Measurements from ENCODE around the gene LINGO1.

LINGO1 gene

DNA sequence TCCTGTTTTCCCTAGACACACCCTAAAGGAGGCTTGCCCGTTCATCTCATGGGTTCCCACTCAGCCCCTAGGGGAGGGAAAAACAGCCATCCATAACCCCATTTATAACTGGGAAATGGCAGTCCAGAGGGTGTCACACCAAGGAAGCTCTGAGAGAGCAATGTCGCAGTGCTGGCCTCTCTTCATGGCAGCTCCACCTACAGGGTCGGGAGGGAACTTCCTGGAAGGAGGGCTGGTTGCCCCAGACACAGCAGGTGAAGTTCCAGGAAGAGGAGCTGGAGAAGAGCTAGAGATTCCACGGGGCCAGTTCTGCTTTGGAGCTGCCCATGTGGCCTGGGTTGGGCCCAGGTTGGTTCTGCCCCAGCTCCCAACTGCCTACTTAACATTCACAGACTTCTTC is 22.3 kb upstream of the LINGO1 start:
- no peak for DNase-seq

DNA sequence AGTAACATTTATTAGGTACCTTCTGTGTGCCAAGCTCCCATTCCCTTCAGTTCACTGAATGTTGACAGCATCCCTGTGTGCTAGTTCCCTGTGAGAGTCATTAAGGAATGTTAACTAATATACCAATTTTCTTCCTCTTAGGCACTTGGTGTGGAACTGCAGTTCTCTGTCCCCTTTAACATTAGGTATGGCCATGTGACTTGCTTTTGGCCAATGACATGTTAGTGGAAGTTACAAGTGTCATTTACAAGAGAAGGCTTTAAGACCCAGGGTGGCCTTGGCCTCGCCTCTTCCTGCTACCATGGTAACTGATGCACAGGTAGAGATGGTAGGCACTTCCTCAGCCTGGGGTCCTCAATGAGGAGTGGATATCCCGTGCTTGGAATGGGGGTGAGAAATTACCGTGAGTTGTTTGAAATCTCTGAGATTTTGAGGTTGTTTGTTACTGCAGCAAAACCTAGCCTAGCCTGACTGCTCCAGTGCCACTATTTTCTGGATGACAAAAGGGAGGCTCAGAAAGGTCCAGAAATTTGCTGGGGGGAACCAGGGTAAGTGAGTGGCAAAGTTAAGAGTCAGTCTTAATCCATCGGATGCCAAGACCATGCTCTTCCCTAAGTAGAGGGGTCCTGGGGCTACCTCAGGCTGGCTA is 21.2 kb upstream of the LINGO1 start:
- no peak for DNase-seq

- DNase-seq, result no peak
Observed at GRCh38 chr15:77650265-77650664, 17.6 kb upstream of the LINGO1 start.

- DNase-seq, result no peak
Observed at GRCh38 chr15:77649610-77650009, 16.9 kb upstream of the LINGO1 start.

DNA sequence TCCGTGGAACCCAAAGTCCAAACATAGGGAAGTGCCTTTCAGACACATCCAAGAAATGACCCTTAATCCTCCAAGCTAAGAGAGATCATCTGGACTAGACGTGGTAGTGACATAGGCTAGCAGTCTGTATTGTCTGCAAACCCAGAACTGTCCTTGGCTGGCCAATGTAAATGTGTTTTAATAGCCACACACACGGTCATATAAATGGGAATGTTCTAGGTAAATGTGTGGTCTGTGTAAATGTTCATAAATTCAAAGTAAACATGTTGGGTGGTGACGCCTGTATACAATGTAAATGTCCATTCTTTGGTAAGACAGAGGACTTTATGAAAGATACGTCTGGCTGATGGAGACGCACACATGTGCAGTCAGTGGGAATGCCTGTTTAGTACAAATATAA is 16.3 kb upstream of the LINGO1 start:
- DNase-seq, result no peak

- DNase-seq, result no peak
Observed at GRCh38 chr15:77647961-77648360, 15.2 kb upstream of the LINGO1 start.

- DNase-seq, result no peak
Observed at GRCh38 chr15:77646104-77646694, 13.5 kb upstream of the LINGO1 start.

DNA sequence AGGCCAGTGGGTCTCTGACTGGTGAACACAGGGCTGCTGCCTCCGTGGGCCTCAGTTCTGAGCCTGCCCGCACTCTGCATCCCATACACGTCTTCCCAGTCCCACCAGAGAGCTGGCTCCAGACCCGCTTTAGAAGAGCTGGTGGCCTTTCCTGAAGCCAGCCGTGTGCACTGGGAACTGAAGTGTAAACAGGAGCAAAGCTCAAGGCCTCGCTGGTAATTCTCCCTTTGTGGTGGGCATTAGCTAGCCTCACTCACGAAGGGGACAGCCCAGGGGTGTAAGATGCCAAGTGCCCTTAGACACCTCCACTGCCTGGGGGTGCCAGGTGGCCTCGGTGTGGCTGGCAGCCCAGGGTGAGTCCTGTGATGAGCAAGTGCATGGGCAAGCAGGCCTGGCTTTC is 12.9 kb upstream of the LINGO1 start:
- DNase-seq, result no peak

DNA sequence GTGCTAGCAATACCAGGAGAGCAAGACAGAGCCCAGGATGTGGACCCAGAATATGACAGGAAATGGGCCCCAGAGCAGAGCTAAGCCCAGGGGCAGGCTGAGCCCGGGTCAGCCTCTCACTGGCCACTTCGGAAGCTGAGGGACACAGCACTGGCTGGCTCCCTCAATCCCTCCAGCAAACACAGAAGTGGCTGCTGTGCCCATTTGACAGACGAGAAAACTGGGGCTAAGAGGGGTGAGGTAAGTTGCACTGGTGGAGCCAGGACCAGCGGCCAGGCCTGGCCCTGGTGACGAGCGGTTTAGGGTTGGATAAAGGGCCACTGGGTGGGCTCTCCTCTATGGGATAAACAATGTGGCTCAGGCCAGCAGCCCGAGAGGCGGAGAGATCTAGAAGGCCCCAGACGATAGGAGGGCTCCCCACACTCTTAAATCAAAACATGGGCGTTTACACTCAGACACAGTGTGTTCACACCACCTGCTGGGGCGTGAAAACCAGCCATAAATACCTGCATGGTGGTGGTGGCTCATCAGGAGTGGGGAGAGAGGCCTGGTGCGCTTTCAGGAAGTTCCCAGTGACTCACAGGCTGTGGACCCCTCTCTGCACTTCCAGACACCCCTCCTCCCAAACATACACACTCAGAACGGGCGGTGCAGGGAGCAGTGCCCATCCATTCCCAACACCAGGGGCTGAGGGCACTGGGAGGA is 12.0 kb upstream of the LINGO1 start:
- DNase-seq, result no peak

GRCh38 chr15:77643764-77644163 is 11.1 kb upstream of the LINGO1 start:
- DNase-seq, result no peak

GRCh38 chr15:77642793-77643430 is 10.2 kb upstream of the LINGO1 start:
- DNase-seq, result no peak

DNA sequence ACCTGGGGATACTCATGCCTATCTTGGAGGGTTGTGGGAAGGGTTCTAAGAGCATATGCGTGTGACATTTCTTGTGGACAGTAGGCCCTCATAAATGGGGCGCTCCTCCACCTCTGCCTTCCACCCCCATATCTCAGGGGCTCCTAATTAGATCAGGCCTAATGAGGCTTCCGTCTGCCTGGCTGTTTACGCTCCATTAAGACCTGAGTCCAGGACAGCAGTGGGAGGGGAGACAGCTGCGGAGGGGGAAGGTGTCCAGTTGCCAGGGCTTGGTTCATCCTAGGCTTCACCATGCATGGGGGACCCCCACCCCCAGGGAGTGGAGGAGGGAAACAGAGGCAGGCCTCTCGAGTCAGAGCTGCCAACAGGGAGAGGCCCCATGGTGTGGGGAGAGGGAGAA is 9.3 kb upstream of the LINGO1 start:
- no peak for DNase-seq

DNA sequence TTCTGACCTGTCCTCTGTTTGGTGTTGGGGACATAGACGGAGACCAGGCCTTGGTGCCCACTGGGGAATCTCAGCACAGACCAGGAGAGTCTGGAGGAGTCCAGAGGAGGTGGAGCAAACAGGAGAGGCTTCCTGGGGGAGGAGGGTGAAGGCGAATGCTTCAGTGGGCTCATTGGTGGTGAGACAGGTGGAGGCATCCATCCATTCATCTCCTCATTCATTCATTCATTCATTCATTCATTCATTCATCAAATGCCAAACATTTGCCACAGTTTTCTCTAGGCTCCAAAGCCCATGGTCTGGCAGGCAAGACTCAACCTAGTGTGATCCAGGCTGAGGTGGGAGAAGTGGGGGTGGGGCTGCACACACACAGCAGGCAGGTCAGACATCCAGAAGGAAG is 7.9 kb upstream of the LINGO1 start:
- no peak for DNase-seq

GRCh38 chr15:77639431-77639830 is 6.7 kb upstream of the LINGO1 start:
- no peak for DNase-seq

DNA sequence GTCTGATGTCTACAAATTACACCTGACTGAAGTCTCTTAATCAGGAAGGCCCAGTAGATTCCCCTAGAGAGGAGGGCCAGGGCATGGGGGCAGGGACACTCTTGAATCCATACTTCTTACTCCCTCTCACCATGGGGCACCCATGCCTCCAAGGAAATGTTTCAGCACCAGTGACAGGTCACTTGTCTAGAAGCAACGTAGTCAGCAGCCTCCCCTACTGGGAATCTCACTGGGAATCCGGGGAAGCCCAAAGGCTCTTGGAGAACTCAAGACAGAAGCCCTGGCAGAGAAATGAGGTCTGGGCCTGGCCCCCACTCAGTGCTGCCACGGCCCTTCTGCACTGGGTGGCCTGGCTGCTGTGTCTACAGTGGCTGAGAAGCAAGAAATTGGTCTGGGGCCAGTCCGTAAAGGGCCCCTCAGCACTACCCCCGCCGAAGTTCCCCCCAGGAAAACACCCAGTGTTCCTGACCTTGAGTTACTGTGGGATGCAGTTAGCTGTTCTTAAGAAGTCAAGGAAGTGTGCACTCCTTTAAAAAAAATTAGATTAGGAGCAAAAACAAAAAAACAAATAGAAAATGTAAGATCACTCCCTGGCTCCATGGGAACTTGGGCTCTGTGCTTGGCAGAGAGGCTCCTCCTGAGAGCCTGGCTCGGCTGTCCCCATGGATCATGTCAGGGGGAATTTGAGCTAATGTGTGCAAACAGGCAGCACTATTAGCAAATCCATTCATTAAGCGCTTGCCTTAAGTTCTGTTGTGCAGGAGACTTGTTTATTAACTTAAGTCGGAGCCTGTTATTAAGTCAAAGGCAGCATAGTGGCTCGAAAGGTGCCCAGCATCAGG is 5.4 kb upstream of the LINGO1 start:
- DNase-seq, result no peak

- DNase-seq, result no peak
Observed at GRCh38 chr15:77636209-77636608, 3.5 kb upstream of the LINGO1 start.

GRCh38 chr15:77634266-77634962 is 1.7 kb upstream of the LINGO1 start:
- DNase-seq, result peak; percentile 63

- DNase-seq, result no peak
Observed at GRCh38 chr15:77633913-77634265, 1.2 kb upstream of the LINGO1 start.

DNA sequence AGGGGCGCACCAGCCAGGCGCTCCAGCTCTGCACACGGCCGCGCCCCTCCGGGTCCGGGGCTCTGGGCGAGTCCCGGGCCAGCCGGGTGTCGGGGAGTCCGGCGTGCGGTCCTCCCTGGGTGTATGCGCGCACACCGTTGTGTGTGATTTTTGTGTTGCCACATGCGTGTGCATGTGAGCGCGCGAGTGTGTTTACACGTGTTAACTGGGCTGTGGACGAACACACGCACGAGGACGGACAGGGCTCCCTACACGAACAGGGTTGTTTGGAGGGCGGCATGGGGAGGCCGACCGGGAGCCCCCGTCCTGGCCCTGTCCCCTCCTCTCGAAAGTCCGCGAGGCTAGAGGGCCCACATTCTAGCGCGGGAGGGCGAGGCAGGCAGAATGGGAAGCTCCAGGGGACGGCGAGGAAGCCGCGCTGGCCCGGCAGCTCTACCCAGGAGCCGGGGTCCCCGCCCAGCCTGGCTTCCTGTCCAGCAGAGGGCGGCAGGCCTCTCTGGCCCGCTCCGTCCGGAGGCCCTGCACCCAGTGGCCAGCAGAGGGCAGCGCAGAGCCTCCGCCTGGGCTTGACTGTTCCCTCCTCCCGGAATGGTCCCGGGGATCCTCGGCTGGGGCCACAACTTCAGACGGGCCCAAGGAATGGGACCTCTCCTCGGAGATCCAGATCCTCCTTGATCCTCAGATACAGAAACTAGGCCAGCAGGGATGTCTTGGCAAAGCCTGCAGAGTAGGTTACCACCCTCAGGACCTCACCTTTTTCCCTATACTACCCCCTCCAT is 611 bp upstream of the LINGO1 start:
- DNase-seq, result peak; percentile 58

GRCh38 chr15:77631745-77632533 is 773 bp downstream of the LINGO1 start:
- DNase-seq, result no peak

All from activated naive CD4-positive, alpha-beta T cell treated with anti-CD3 and anti-CD28 coated beads, Interleukin-2, amount 50 U/mL, for 16 hours (primary cell).